HG02642 (cell line): ENCODE results near the gene OR5M10.
"Not testable (repeated sequence)": the region's sequence is repeated elsewhere in the genome, so short reads cannot be mapped to it uniquely, and the experiment has no call there.

ENCODE experiments used
- ATAC-seq: cut with Tn5 transposase; IDR thresholded peaks from one replicate; pipeline ENCODE4 v1.9.1; 2021; ENCODE audit warnings: mild to moderate bottlenecking; ENCODE audit not compliant: unreplicated experiment, poor library complexity

The OR5M10 gene

DNA sequence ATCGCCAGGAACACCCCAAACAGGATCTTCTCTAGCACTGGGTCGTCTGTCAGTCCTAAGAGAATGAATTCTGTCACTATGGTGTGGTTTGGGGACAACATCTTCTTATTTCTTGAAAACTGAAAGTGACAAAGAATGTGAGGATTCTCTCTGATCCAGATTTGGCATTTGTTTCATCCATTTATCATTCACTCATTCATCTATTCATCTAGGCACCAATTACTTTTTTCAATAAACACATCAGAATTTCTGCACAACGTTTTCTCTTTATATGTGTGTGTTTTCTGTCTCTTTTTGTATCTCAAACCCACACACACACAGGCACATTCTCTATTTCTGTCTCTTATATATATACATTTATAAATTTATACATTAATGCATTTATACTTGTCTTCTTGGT, at the start of gene OR5M10:
Gene OR5M10 (minus strand): TSS at position 101 of the 400 bp plus-strand sequence. CDS start 0 bp downstream, at position 101.
- ATAC-seq: no peak

- no peak for ATAC-seq
Observed at GRCh38 chr11:56625946-56626345, 48.4 kb upstream of the OR5M10 start.

- ATAC-seq: peak; percentile 80
Observed at GRCh38 chr11:56624661-56625110, 47.2 kb upstream of the OR5M10 start.

- no peak for ATAC-seq
Observed at GRCh38 chr11:56611174-56611573, 33.7 kb upstream of the OR5M10 start.

DNA sequence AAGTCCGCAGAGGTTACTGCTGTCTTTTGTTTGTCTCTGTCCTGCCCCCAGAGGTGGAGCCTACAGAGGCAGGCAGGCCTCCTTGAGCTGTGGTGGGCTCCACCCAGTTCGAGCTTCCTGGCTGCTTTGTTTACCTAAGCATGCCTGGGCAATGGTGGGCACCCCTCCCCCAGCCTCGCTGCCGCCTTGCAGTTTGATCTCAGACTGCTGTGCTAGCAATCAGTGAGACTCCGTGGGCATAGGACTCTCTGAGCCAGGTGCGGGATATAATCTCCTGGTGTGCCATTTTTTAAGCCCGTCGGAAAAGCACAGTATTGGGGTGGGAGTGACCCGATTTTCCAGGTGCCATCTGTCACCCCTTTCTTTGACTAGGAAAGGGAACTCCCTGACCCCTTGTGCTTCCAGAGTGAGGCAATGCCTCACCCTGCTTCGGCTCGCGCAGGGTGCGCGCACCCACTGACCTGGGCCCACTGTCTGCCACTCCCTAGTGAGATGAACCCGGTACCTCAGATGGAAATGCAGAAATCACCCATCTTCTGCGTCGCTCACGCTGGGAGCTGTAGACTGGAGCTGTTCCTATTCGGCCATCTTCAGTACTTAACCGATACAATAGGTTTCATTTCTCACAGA, 14.7 kb upstream of the OR5M10 start:
- ATAC-seq: not testable (repeated sequence)

DNA sequence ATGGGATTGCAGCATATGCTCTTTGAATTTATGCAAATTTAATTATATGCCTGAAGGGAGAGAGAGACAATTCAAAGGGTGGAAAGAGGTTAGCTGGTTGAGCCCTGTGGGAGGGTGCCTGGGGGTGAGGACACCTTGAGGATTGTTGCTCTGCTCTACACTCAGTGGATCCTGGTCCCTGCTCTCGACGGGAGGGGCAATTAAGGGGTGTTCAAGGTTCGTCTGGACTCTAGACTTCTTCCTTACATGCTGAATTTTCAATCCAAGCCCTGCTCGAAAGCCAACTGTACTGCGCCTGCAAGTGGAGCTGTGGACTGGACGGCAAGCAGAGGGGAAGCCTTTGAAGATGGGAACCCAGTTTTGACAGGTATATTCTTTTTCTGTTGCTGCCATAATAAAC, 18.9 kb downstream of the OR5M10 start:
- ATAC-seq: no peak

GRCh38 chr11:56554691-56555090, 22.8 kb downstream of the OR5M10 start:
- not testable (repeated sequence) for ATAC-seq

DNA sequence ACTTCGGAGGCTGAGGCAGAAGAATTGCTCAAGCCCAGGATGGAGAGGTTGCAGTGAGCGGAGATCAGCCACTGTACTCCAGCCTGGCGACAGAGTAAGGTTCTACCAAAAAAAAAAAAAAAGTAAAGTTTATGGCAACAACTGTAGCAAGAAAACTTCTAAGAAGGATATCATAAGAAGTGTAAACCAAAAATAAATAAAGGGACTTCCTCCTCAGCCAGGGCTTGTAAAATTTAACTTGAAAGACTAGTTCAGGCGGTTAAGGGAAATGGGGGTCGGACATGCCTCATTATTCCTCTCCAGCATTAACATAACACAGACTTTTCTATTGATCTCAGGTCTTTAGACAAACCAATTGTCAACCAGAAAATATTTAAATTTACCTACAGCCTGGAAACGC, 32.0 kb downstream of the OR5M10 start:
- ATAC-seq: no peak

GRCh38 chr11:56543739-56544138, 33.8 kb downstream of the OR5M10 start:
- ATAC-seq: no peak

GRCh38 chr11:56543157-56543556, 34.4 kb downstream of the OR5M10 start, which contains the start of gene OR5M11:
OR5M11 (minus strand) TSS chr11:56543257; CDS start chr11:56543257, 0 bp downstream.
- no peak for ATAC-seq

- no peak for ATAC-seq
Observed at GRCh38 chr11:56533054-56533740, 44.3 kb downstream of the OR5M10 start.

GRCh38 chr11:56531856-56532255, 45.7 kb downstream of the OR5M10 start:
- no peak for ATAC-seq
